Osteocyte (in vitro differentiated cells): Measurements from ENCODE around the gene RHOU. TPM values are rescaled to one million over a fixed set of nuclear protein-coding genes. Genes with fewer than 3 reads are reported as not detected.

Source experiments
- DNase-seq: peaks from one replicate; pipeline ENCODE4 v3.0.0; 2021; ENCODE audit warnings: mixed read lengths; ENCODE audit not compliant: unreplicated experiment; ENCODE audit errors: extremely low spot score
- H3K27ac Mint-ChIP-seq: one replicate; pipeline ENCODE4 v1.8.0; 2021; ENCODE audit warnings: mild to moderate bottlenecking, mixed read lengths; ENCODE audit not compliant: unreplicated experiment
- H3K27me3 Mint-ChIP-seq: one replicate; pipeline ENCODE4 v1.8.0; 2021; ENCODE audit warnings: mixed read lengths; ENCODE audit not compliant: unreplicated experiment
- H3K36me3 Mint-ChIP-seq: one replicate; pipeline ENCODE4 v1.8.0; 2021; ENCODE audit warnings: mixed read lengths; ENCODE audit not compliant: unreplicated experiment
- H3K4me1 Mint-ChIP-seq: one replicate; pipeline ENCODE4 v1.8.0; 2021; ENCODE audit warnings: mixed read lengths; ENCODE audit not compliant: unreplicated experiment
- H3K4me3 Mint-ChIP-seq: one replicate; pipeline ENCODE4 v1.8.0; 2021; ENCODE audit warnings: mild to moderate bottlenecking, moderate library complexity, mixed read lengths; ENCODE audit not compliant: unreplicated experiment
- H3K9me3 Mint-ChIP-seq: one replicate; pipeline ENCODE4 v1.8.0; 2021; ENCODE audit warnings: mixed read lengths; ENCODE audit not compliant: unreplicated experiment
- total RNA-seq: library from RNA; stranded (reverse); gene quantifications from 2 replicates; pipeline ENCODE4 v1.2.1, GENCODE V29; 2021
- TF ChIP-seq, protein P1 (sequence below): fragments of 200-600 bp; sonication (generic); IDR thresholded peaks from 2 replicates; pipeline ENCODE4 v1.5.0; 2021; ENCODE audit warnings: antibody characterized with exemption, mild to moderate bottlenecking, moderate library complexity

Gene RHOU
- total RNA-seq, 1 donor from 2014 or later: 2.3 TPM

DNA sequence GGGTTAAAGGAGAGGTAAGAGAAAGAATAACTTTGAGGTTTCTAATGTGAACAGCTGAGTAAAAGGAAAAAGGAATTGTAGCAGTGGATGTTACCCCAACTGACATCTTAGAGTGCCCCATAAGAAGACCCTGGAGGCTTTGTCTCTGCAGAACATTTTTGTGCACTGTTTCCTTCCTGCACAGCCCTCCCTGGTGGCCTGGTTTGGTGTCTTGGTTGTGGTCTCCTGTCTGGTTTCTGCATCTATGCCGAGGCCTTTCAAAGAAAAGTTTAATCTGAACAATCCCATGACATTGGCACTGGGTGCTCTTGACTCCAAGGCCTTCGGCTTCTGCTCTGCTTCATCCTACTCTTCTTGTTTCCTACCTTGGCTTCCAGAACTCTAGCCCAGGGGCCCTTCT lies 57.8 kb downstream of the RHOU start:
- Mint-ChIP-seq H3K27ac (no peak overlapping the region), H3K36me3 (no peaks in the 10 kb centered on the region), H3K4me1 (no peaks in the 10 kb centered on the region), H3K9me3 (no peaks in the 10 kb centered on the region), H3K27me3 (peaks cover 6% of the 10 kb centered on the region), H3K4me3 (no peak overlapping the region)
- TF ChIP-seq, protein P1, sequence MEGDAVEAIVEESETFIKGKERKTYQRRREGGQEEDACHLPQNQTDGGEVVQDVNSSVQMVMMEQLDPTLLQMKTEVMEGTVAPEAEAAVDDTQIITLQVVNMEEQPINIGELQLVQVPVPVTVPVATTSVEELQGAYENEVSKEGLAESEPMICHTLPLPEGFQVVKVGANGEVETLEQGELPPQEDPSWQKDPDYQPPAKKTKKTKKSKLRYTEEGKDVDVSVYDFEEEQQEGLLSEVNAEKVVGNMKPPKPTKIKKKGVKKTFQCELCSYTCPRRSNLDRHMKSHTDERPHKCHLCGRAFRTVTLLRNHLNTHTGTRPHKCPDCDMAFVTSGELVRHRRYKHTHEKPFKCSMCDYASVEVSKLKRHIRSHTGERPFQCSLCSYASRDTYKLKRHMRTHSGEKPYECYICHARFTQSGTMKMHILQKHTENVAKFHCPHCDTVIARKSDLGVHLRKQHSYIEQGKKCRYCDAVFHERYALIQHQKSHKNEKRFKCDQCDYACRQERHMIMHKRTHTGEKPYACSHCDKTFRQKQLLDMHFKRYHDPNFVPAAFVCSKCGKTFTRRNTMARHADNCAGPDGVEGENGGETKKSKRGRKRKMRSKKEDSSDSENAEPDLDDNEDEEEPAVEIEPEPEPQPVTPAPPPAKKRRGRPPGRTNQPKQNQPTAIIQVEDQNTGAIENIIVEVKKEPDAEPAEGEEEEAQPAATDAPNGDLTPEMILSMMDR: no peak
- DNase-seq: no peak

DNA sequence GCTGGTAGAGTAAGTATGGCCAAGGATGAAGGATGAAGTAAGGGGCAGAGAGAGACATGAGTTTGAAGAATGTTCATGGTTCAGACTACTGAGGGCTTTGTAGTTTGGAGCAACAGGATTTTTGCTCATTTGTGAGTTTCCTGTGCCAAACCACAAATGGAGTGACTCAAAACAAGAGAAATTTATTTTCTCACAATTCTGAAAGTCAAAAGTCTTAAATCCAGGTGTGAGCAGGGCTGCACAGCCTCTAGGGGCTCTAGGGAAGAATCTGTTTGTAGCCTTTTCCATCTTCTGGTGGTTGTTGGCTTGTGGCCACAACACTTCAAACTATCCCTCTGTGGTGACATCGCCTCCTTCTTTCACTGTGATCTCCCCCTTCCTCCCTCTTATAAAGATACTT lies 58.9 kb downstream of the RHOU start:
- no peak for DNase-seq
- Mint-ChIP-seq H3K9me3 (no peaks in the 10 kb centered on the region), H3K4me1 (no peaks in the 10 kb centered on the region), H3K4me3 (no peak overlapping the region), H3K27me3 (peaks cover 5% of the 10 kb centered on the region), H3K36me3 (no peaks in the 10 kb centered on the region), H3K27ac (no peak overlapping the region)
- TF ChIP-seq, protein P1: no peak

DNA sequence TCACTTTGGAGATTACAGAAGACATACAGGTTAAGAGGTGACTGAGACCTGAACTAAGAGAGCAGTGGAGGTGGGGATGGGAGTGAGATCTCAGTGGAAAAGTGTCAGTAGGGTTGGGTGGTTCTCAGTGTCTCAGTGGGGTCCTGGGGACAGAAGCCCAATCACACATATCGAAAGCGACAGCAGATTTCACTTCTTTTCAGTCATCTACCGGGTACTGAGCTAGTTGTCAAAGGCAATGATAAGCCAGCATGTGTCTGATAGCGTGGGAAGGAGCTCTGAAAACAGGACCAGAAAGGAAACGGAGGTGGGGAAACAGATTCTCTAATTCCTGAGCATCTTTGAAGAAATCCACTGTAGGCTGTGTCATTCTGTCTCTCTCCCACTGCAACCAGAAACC lies 59.5 kb downstream of the RHOU start:
- no peaks in the 10 kb centered on the region for H3K4me1 Mint-ChIP-seq
- peaks cover 9% of the 10 kb centered on the region for H3K27me3 Mint-ChIP-seq
- H3K4me3 Mint-ChIP-seq: no peak overlapping the region
- TF ChIP-seq, protein P1: no peak
- H3K36me3 Mint-ChIP-seq: no peaks in the 10 kb centered on the region
- no peaks in the 10 kb centered on the region for H3K9me3 Mint-ChIP-seq
- no peak overlapping the region for H3K27ac Mint-ChIP-seq
- no peak for DNase-seq

DNA sequence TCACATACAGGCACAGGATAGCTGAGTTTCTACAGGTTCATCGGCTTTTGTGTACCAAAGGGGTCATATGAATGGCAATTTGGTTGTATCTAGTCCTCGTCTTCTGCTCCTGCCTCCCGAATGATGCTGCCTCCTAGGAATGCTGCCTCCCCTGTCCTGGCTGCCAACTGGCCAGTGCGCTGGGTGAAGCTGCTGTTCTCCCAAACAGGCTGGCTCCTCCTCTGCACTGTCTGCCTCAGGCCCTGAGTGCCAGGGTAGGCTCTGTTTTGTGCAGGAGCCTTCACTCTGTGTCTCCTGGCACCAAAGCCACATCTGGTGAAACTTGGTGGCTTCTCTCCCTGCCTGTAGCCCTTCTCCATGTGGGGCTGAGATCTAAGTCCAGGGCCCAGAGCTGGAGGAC lies 60.3 kb downstream of the RHOU start:
- no peak for DNase-seq
- Mint-ChIP-seq H3K9me3 (no peaks in the 10 kb centered on the region), H3K36me3 (no peaks in the 10 kb centered on the region), H3K27ac (no peak overlapping the region), H3K4me3 (no peak overlapping the region), H3K4me1 (no peaks in the 10 kb centered on the region), H3K27me3 (peaks cover 15% of the 10 kb centered on the region)
- TF ChIP-seq, protein P1: no peak

Other genes with a start within 250 kb of the RHOU start
- 156 and 168 TPM in 2 replicates for gene RNF187, start 248.1 kb upstream of the RHOU start, total RNA-seq